GM23248 (cell line): ENCODE data around the gene EIF4G3. TPM values are rescaled to one million over a fixed set of nuclear protein-coding genes. Genes with fewer than 3 reads are reported as not detected.
A peak's percentile ranks its signal among the peaks of the same experiment; 100 is the strongest.

Experiments
- DNase-seq: peaks from one replicate; pipeline ENCODE4 v3.0.0-alpha.2; 2015
- H2AFZ ChIP-seq: fragments of 200-600 bp; sonication (generic); 2 replicates; pipeline ENCODE4 v1.6.1; 2016; ENCODE audit warnings: antibody characterized with exemption
- H3F3A ChIP-seq: fragments of 200-600 bp; sonication (generic); 2 replicates; pipeline ENCODE4 v1.6.1; 2016; ENCODE audit warnings: mild to moderate bottlenecking, antibody characterized with exemption, mixed run types; ENCODE audit not compliant: insufficient read depth
- H3K27ac ChIP-seq: fragments of 200-600 bp; sonication (generic); 2 replicates; pipeline ENCODE4 v1.5.1; 2016; ENCODE audit warnings: mild to moderate bottlenecking
- H3K27me3 ChIP-seq: fragments of 200-600 bp; sonication (generic); replicated peaks from 2 replicates; pipeline ENCODE4 v1.6.1; 2016; ENCODE audit warnings: mild to moderate bottlenecking; ENCODE audit not compliant: insufficient read depth
- H3K36me3 ChIP-seq: fragments of 200-600 bp; sonication (generic); 2 replicates; pipeline ENCODE4 v1.6.1; 2016; ENCODE audit warnings: low read depth, mild to moderate bottlenecking
- H3K4me1 ChIP-seq: fragments of 200-600 bp; sonication (generic); 2 replicates; pipeline ENCODE4 v1.6.1; 2016; ENCODE audit warnings: mild to moderate bottlenecking; ENCODE audit not compliant: insufficient read depth
- H3K4me2 ChIP-seq: fragments of 200-600 bp; sonication (generic); one replicate; pipeline ENCODE4 v1.6.1; 2016; ENCODE audit warnings: mild to moderate bottlenecking; ENCODE audit not compliant: unreplicated experiment
- H3K4me3 ChIP-seq: fragments of 200-600 bp; sonication (generic); 2 replicates; pipeline ENCODE4 v1.5.1; 2016; ENCODE audit warnings: mild to moderate bottlenecking
- H3K79me2 ChIP-seq: fragments of 200-600 bp; sonication (generic); 2 replicates; pipeline ENCODE4 v1.6.1; 2016; ENCODE audit warnings: mild to moderate bottlenecking; ENCODE audit not compliant: insufficient read depth
- H3K9ac ChIP-seq: fragments of 200-600 bp; sonication (generic); 2 replicates; pipeline ENCODE4 v1.6.1; 2016; ENCODE audit warnings: mild to moderate bottlenecking
- H3K9me2 ChIP-seq: fragments of 200-600 bp; sonication (generic); 2 replicates; pipeline ENCODE4 v1.6.1; 2016; ENCODE audit warnings: mixed run types, mild to moderate bottlenecking, moderate library complexity; ENCODE audit not compliant: insufficient read depth
- H3K9me3 ChIP-seq: fragments of 200-600 bp; sonication (generic); one replicate; pipeline ENCODE4 v1.6.1; 2017; ENCODE audit warnings: low read depth
- H4K20me1 ChIP-seq: fragments of 200-600 bp; sonication (generic); 2 replicates; pipeline ENCODE4 v1.6.0; 2016; ENCODE audit not compliant: insufficient read depth
- EZH2 ChIP-seq: fragments of 200-600 bp; sonication (generic); IDR thresholded peaks from 2 replicates; pipeline ENCODE4 v1.6.1; 2018; ENCODE audit warnings: antibody characterized with exemption, mild to moderate bottlenecking; ENCODE audit not compliant: insufficient read depth, poor library complexity, severe bottlenecking
- EZH2phosphoT487 ChIP-seq: fragments of 200-600 bp; sonication (generic); IDR thresholded peaks from 2 replicates; pipeline ENCODE4 v1.6.1; 2018; ENCODE audit warnings: antibody characterized with exemption, moderate library complexity, mild to moderate bottlenecking, low read depth; ENCODE audit not compliant: insufficient read depth
- WGBS, 2 experiments: methylation state at CpG; one replicate each; pipeline ENCODE4 v1.1.6; 2015 to 2017; ENCODE audit warnings: low lambda C conversion rate in 2 of 2, low coverage in 1 of 2; ENCODE audit errors: missing lambda C conversion rate in 2 of 2; 5-methylcytosine and 5-hydroxymethylcytosine counted together
- in situ Hi-C: fragments of 300-500 bp; cut with MboI; formaldehyde crosslinking; loops from 2 replicates; pipeline ENCODE4 v1.15.0; 2020
- polyA plus RNA-seq: library from polyadenylated mRNA; unstranded; fragments of >200 nt; fragmentation: Nextera tagmentation; extraction: Ambion mirVana; gene quantifications from 2 replicates; pipeline ENCODE4 v1.2.1, GENCODE V29; 2016
- total RNA-seq: library from RNA; depleted of rRNA; stranded (reverse); fragments of >200 nt; shearing (Covaris generic); gene quantifications from 2 replicates; pipeline ENCODE4 v1.2.3, GENCODE V29; 2014

The EIF4G3 gene
- total and polyA plus RNA-seq, 2 experiments from 2014 or later, result 24.0 to 43.1 TPM

DNA sequence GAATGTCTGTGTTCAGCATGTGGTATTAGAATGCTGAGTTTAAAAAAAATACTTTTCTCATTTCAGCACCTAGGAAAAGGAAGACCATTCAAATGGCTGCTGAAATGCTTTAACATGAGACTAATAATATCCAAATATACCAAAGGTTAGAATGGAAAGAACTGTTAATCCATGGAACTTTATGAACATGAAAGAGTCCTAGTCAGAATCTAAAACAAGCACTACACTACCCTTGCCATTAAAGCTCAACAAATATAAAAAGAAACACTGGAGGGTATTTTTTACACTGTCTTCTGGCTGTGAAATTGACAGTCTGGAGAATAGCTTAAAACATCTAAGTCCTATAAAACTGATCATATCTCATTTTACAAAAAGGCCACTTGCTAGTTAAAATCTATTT, 276.6 kb downstream of the EIF4G3 start:
- no peak overlapping the region for H3K27ac ChIP-seq
- TF ChIP-seq EZH2phosphoT487 (no peak), EZH2 (no peak)
- no peak overlapping the region for H3K9ac ChIP-seq
- no peak overlapping the region for H3K4me3 ChIP-seq
- H3F3A ChIP-seq, result no peaks in the 10 kb centered on the region
- H3K4me2 ChIP-seq, result no peak overlapping the region
- no peaks in the 10 kb centered on the region for H3K9me2 ChIP-seq
- H3K9me3 ChIP-seq, result no peaks in the 10 kb centered on the region
- H3K4me1 ChIP-seq, result peaks cover 9% of the 10 kb centered on the region
- H3K36me3 ChIP-seq, result peaks cover 22% of the 10 kb centered on the region
- no peaks in the 10 kb centered on the region for H3K27me3 ChIP-seq
- in situ Hi-C loops, result no loop called here
- peaks cover 5% of the 10 kb centered on the region for H3K79me2 ChIP-seq
- H4K20me1 ChIP-seq, result no peaks in the 10 kb centered on the region
- no peak overlapping the region for H2AFZ ChIP-seq
- DNase-seq, result no peak

DNA sequence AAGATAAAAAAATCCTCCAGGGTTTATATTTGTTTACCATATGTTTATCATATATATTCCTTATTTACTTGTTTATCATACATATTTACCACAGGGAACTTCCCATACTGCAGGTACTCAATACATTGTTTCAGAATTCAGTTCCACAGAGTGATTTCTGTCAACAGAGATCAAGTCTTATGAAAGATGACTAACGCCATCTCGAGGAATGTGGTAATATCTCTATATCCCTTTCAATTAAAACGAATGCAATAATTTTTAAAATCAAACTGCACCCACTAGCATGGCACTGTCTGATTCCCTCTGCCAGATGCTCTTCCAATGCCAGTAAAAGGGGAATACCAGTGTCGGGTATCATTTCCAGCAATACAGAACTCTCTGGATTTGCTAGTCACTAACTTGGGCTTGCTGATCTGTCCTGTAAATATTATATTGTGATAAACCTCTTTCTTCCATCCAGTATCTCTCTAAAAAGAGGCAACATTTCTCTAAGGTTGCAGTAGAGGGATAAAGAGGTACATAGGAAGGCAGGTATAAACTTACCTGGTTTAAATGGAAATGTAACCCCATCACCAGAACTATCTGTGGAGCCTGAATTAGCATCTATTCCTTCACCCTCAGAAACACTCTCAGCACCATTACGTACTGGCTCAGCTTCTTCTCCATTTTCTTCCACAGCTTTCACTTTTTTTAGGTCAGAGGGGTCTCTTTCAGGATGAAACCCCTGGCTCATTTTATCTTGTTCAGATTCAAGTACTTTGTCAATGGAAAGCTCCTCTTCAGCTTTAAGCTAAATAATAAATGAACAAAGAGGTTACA, 277.3 kb downstream of the EIF4G3 start:
- Histone ChIP-seq H3K27ac (no peak overlapping the region), H2AFZ (no peak overlapping the region), H4K20me1 (no peaks in the 10 kb centered on the region), H3K27me3 (no peaks in the 10 kb centered on the region), H3K9me3 (no peaks in the 10 kb centered on the region), H3K36me3 (peaks cover 15% of the 10 kb centered on the region; the same call in 1 of the 2 replicates), H3K4me1 (peaks cover 9% of the 10 kb centered on the region), H3K9me2 (no peaks in the 10 kb centered on the region), H3K4me2 (no peak overlapping the region), H3K79me2 (no peaks in the 10 kb centered on the region), H3K9ac (no peak overlapping the region), H3K4me3 (no peak overlapping the region), H3F3A (no peaks in the 10 kb centered on the region)
- no peak for DNase-seq
- in situ Hi-C loops, result no loop called here
- TF ChIP-seq EZH2 (no peak), EZH2phosphoT487 (no peak)
- WGBS, 2 experiments, result 97 to 98% methylated on average over 5 of the region's 5 CpGs

DNA sequence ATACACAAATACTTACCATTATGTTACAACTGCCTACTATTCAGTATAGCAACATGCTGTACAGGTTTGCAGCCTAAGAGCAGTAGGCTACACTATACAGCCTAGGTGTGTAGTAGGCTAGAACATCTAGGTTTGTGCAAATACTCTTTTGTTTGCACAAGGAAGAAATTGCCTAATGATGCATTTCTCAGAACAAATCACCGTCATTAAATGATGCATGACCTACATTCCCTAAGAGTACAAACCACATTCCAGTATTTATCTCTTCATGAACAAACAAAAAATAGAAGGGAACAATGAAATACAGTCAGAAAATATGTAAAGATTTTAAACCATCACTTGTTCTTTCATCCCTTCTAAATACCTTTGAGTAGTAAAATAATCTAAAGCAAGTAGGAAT, 279.9 kb downstream of the EIF4G3 start:
- peaks cover 16% of the 10 kb centered on the region for H3K36me3 ChIP-seq
- WGBS, 2 experiments, result 33 to 39% methylated on average over 1 of the region's 1 CpG
- no peaks in the 10 kb centered on the region for H3F3A ChIP-seq
- in situ Hi-C loops, result no loop called here
- no peaks in the 10 kb centered on the region for H3K9me2 ChIP-seq
- H3K4me2 ChIP-seq, result no peak overlapping the region
- DNase-seq, result peak; percentile 55
- TF ChIP-seq EZH2phosphoT487 (no peak), EZH2 (no peak)
- peaks cover 9% of the 10 kb centered on the region for H3K4me1 ChIP-seq
- no peak overlapping the region for H3K27ac ChIP-seq
- no peaks in the 10 kb centered on the region for H3K79me2 ChIP-seq
- no peak overlapping the region for H3K9ac ChIP-seq
- no peaks in the 10 kb centered on the region for H3K9me3 ChIP-seq
- no peaks in the 10 kb centered on the region for H3K27me3 ChIP-seq
- H4K20me1 ChIP-seq, result no peaks in the 10 kb centered on the region
- H2AFZ ChIP-seq, result no peak overlapping the region
- no peak overlapping the region for H3K4me3 ChIP-seq

DNA sequence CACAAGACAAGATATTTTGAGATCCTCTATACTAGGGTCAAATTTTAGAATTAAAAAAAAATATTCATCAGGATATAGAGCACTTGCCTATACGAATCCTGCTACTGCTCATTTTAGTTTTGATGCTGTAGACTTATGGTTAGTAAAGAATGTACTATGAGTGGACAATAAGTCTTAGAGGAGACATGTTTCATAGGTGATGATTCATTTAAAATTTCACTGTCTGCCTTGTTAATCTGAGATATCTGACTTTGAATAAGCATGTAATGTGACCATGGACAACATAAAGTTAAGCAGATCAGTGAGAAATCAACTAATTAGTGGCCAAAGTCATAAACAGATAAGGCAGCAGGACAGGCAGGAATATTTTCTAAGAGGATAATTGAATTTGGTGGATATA, 282.8 kb downstream of the EIF4G3 start:
- Histone ChIP-seq H3K27ac (no peak overlapping the region), H3K9me3 (no peaks in the 10 kb centered on the region), H3F3A (0 out of 2 replicates have a peak, but pooled peaks cover 3% of the 10 kb centered on the region), H4K20me1 (no peaks in the 10 kb centered on the region), H3K79me2 (no peaks in the 10 kb centered on the region), H3K36me3 (peaks cover 14% of the 10 kb centered on the region), H2AFZ (no peak overlapping the region), H3K4me2 (no peak overlapping the region), H3K27me3 (no peaks in the 10 kb centered on the region), H3K9ac (no peak overlapping the region), H3K4me1 (peaks cover 9% of the 10 kb centered on the region), H3K9me2 (no peaks in the 10 kb centered on the region), H3K4me3 (no peak overlapping the region)
- in situ Hi-C loops, result no loop called here
- 94% methylated on average over 1 of the region's 1 CpG for WGBS, 2 experiments
- TF ChIP-seq EZH2, result no peak
- TF ChIP-seq EZH2phosphoT487, result no peak
- DNase-seq, result no peak

DNA sequence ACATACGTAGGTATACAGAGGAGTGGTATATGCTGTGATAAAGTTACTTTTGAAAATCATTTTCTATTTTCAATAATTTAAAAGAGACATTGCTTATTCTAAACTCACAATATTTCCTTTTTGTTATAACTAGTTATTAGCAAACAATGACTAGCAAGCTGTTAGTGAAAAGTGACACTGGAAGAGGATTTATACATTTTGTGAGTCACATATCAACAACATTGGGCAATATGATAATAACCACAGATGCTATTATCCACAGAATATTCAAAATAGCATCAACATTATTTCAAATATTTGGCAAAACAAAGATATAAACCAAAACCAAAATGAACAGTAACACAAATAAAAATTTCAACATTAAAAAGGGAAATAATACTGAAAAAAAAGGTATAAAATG, 285.6 kb downstream of the EIF4G3 start:
- H4K20me1 ChIP-seq, result no peaks in the 10 kb centered on the region
- WGBS, 2 experiments, result 94 to 96% methylated on average over 1 of the region's 1 CpG
- TF ChIP-seq EZH2phosphoT487 (no peak), EZH2 (no peak)

More for the DNA sequence above, 285.6 kb downstream of the EIF4G3 start:
- Histone ChIP-seq H3K4me3 (no peak overlapping the region), H3K27me3 (no peaks in the 10 kb centered on the region), H3K9me2 (no peaks in the 10 kb centered on the region), H3K27ac (no peak overlapping the region), H3K79me2 (no peaks in the 10 kb centered on the region), H3K4me1 (no peaks in the 10 kb centered on the region), H3K4me2 (no peak overlapping the region), H3K36me3 (peaks cover 20% of the 10 kb centered on the region), H2AFZ (no peak overlapping the region), H3F3A (peaks cover 9% of the 10 kb centered on the region; the same call in 1 of the 2 replicates), H3K9me3 (no peaks in the 10 kb centered on the region), H3K9ac (no peak overlapping the region)
- DNase-seq, result peak; percentile 30
- in situ Hi-C loops, result no loop called here
